Neural progenitor cell (in vitro differentiated cells): Measurements from ENCODE around the gene SENP1. TPM values are rescaled to one million over a fixed set of nuclear protein-coding genes. Genes with fewer than 3 reads are reported as not detected.
A peak's percentile ranks its signal among the peaks of the same experiment; 100 is the strongest.

ENCODE experiments used
- DNase-seq: peaks from one replicate; pipeline ENCODE4 v3.0.0-alpha.2; 2016; ENCODE audit warnings: low spot score
- H2AFZ ChIP-seq: fragments of 200-600 bp; sonication (generic); replicated peaks from 2 replicates; pipeline ENCODE4 v1.6.1; 2016; ENCODE audit warnings: antibody characterized with exemption
- H3F3A ChIP-seq: fragments of 200-600 bp; sonication (generic); 2 replicates; pipeline ENCODE4 v1.6.1; 2016; ENCODE audit warnings: antibody characterized with exemption, low read depth
- H3K27ac ChIP-seq: fragments of 200-600 bp; sonication (generic); 2 replicates; pipeline ENCODE4 v1.5.1; 2016; ENCODE audit warnings: mild to moderate bottlenecking
- H3K27me3 ChIP-seq: fragments of 200-600 bp; sonication (generic); 2 replicates; pipeline ENCODE4 v1.6.1; 2016; ENCODE audit warnings: mild to moderate bottlenecking, moderate library complexity
- H3K36me3 ChIP-seq: fragments of 200-600 bp; sonication (generic); 2 replicates; pipeline ENCODE4 v1.5.1; 2016
- H3K4me1 ChIP-seq: fragments of 200-600 bp; sonication (generic); 2 replicates; pipeline ENCODE4 v1.6.1; 2016; ENCODE audit warnings: mixed run types
- H3K4me2 ChIP-seq: fragments of 200-600 bp; sonication (generic); 2 replicates; pipeline ENCODE4 v1.6.1; 2016
- H3K4me3 ChIP-seq: fragments of 200-600 bp; sonication (generic); 2 replicates; pipeline ENCODE4 v1.5.1; 2016
- H3K79me2 ChIP-seq: fragments of 200-600 bp; sonication (generic); 2 replicates; pipeline ENCODE4 v1.6.1; 2016; ENCODE audit warnings: low read depth
- H3K9ac ChIP-seq: fragments of 200-600 bp; sonication (generic); 2 replicates; pipeline ENCODE4 v1.6.1; 2016
- H3K9me3 ChIP-seq: fragments of 200-600 bp; sonication (generic); 2 replicates; pipeline ENCODE4 v1.5.1; 2016; ENCODE audit warnings: low read depth
- H4K20me1 ChIP-seq: fragments of 200-600 bp; sonication (generic); 2 replicates; pipeline ENCODE4 v1.6.1; 2016; ENCODE audit warnings: low read depth
- H3K27ac Mint-ChIP-seq: 3 replicates; pipeline ENCODE4 v1.8.0; 2021; ENCODE audit warnings: mixed read lengths
- H3K27me3 Mint-ChIP-seq: 2 replicates; pipeline ENCODE4 v1.8.0; 2022; ENCODE audit warnings: low read depth, mild to moderate bottlenecking, inconsistent platforms, moderate library complexity, mixed read lengths; ENCODE audit not compliant: insufficient read depth
- H3K36me3 Mint-ChIP-seq: 3 replicates; pipeline ENCODE4 v1.8.0; 2021; ENCODE audit warnings: mixed read lengths
- H3K4me1 Mint-ChIP-seq: 3 replicates; pipeline ENCODE4 v1.8.0; 2021; ENCODE audit warnings: mixed read lengths
- H3K4me3 Mint-ChIP-seq: 3 replicates; pipeline ENCODE4 v1.8.0; 2021; ENCODE audit warnings: mild to moderate bottlenecking, moderate library complexity, mixed read lengths
- H3K9me3 Mint-ChIP-seq: 3 replicates; pipeline ENCODE4 v1.8.0; 2020; ENCODE audit warnings: mixed read lengths
- EZH2 ChIP-seq: fragments of 200-600 bp; sonication (generic); IDR thresholded peaks from 2 replicates; pipeline ENCODE4 v1.6.1; 2017; ENCODE audit warnings: antibody characterized with exemption, mild to moderate bottlenecking, moderate library complexity
- EZH2phosphoT487 ChIP-seq: fragments of 200-600 bp; sonication (generic); IDR thresholded peaks from 2 replicates; pipeline ENCODE4 v1.6.1; 2017; ENCODE audit warnings: antibody characterized with exemption
- total RNA-seq: library from RNA; depleted of rRNA; stranded (reverse); fragments of >200 nt; gene quantifications from 2 replicates; pipeline ENCODE4 v1.2.3, GENCODE V29; 2015; ENCODE audit warnings: low replicate concordance
- TF ChIP-seq, protein P1 (sequence below): fragments of 200-600 bp; sonication (generic); IDR thresholded peaks from 2 replicates; pipeline ENCODE4 v1.5.1; 2017; ENCODE audit warnings: antibody characterized with exemption, mild to moderate bottlenecking

Gene SENP1
- total RNA-seq, 1 donor from 2014 or later: 89.9 TPM

DNA sequence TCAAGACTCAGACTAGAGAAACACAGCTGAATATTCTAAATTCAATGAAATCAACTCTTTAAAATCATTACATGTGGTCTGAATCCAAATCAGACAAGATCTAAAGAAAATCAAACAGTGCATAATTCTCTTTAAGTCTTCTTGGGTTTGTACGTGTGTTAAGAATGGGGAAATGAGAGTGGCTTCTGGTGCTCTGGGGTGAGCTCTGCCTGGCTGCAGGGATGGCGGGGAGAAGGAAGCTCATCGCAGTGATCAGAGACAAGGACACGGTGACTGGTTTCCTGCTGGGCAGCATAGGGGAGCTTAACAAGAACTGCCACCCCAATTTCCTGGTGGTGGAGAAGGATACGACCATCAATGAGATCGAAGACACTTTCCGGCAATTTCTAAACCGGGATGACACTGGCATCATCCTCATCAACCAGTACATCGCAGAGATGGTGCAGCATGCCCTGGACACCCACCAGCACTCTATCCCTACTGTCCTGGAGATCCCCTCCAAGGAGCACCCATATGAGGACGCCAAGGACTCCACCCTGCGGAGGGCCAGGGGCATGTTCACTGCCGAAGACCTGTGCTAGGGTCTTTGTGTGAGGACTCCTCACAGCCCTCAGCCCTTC lies 20.9 kb downstream of the SENP1 start:
- Histone ChIP-seq H3K27me3 (no peaks in the 10 kb centered on the region), H2AFZ (no peak overlapping the region), H3K79me2 (no peaks in the 10 kb centered on the region), H3K4me3 (no peak overlapping the region), H3K4me1 (no peaks in the 10 kb centered on the region), H3K27ac (no peak overlapping the region), H3F3A (peaks cover 2% of the 10 kb centered on the region), H4K20me1 (no peaks in the 10 kb centered on the region), H3K9me3 (no peaks in the 10 kb centered on the region), H3K4me2 (no peak overlapping the region), H3K9ac (no peak overlapping the region), H3K36me3 (peaks cover 15% of the 10 kb centered on the region)
- peaks cover 12% of the 10 kb centered on the region for H3K36me3 Mint-ChIP-seq
- no peak for TF ChIP-seq EZH2phosphoT487
- no peak for TF ChIP-seq EZH2
- no peaks in the 10 kb centered on the region for H3K27me3 Mint-ChIP-seq
- no peak overlapping the region for H3K4me3 Mint-ChIP-seq
- no peaks in the 10 kb centered on the region for H3K9me3 Mint-ChIP-seq
- H3K27ac Mint-ChIP-seq: peak overlapping the region; percentile 12
- DNase-seq: no peak
- H3K4me1 Mint-ChIP-seq: no peaks in the 10 kb centered on the region

- Histone ChIP-seq H2AFZ (no peak overlapping the region), H3K4me1 (no peaks in the 10 kb centered on the region), H3K4me3 (no peak overlapping the region), H3K27me3 (no peaks in the 10 kb centered on the region), H3K9ac (no peak overlapping the region), H3K79me2 (no peaks in the 10 kb centered on the region), H3F3A (peaks cover 2% of the 10 kb centered on the region), H3K9me3 (no peaks in the 10 kb centered on the region), H3K27ac (no peak overlapping the region), H3K36me3 (peaks cover 16% of the 10 kb centered on the region), H3K4me2 (no peak overlapping the region), H4K20me1 (no peaks in the 10 kb centered on the region)
- no peak overlapping the region for H3K27ac Mint-ChIP-seq
- H3K4me3 Mint-ChIP-seq: no peak overlapping the region
- no peaks in the 10 kb centered on the region for H3K9me3 Mint-ChIP-seq
- H3K4me1 Mint-ChIP-seq: no peaks in the 10 kb centered on the region
- H3K27me3 Mint-ChIP-seq: no peaks in the 10 kb centered on the region
- peaks cover 12% of the 10 kb centered on the region for H3K36me3 Mint-ChIP-seq
- TF ChIP-seq, protein P1, sequence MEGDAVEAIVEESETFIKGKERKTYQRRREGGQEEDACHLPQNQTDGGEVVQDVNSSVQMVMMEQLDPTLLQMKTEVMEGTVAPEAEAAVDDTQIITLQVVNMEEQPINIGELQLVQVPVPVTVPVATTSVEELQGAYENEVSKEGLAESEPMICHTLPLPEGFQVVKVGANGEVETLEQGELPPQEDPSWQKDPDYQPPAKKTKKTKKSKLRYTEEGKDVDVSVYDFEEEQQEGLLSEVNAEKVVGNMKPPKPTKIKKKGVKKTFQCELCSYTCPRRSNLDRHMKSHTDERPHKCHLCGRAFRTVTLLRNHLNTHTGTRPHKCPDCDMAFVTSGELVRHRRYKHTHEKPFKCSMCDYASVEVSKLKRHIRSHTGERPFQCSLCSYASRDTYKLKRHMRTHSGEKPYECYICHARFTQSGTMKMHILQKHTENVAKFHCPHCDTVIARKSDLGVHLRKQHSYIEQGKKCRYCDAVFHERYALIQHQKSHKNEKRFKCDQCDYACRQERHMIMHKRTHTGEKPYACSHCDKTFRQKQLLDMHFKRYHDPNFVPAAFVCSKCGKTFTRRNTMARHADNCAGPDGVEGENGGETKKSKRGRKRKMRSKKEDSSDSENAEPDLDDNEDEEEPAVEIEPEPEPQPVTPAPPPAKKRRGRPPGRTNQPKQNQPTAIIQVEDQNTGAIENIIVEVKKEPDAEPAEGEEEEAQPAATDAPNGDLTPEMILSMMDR: peak; percentile 49
- TF ChIP-seq EZH2: no peak
- peak; percentile 5 for DNase-seq
Measured at GRCh38 chr12:48084066-48084465, 21.8 kb downstream of the SENP1 start.

DNA sequence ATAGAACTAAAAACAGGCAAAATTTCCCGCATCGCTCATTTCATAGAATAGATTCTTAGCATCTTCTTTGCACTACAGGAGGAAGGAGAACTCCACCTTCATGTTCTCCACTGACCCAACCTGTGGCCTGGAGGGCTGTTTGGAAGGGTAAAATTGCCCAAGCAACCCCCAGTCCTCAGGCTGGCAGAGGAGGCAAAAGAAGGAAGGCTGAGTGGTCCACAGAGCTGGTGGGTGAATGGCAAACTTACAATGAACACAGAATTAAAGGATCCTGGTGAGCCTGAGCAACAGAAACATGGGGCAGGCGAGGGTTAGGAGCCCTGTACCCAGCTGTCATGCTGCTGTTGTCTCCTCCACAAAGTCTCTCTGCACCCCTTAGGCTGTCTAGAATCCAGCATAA lies 25.1 kb downstream of the SENP1 start:
- Mint-ChIP-seq H3K4me3 (no peak overlapping the region), H3K9me3 (peaks cover 5% of the 10 kb centered on the region), H3K27ac (no peak overlapping the region), H3K27me3 (no peaks in the 10 kb centered on the region), H3K36me3 (peaks cover 20% of the 10 kb centered on the region), H3K4me1 (no peaks in the 10 kb centered on the region)
- no peaks in the 10 kb centered on the region for H3K4me1 ChIP-seq
- no peaks in the 10 kb centered on the region for H3K27me3 ChIP-seq
- H2AFZ ChIP-seq: no peak overlapping the region
- H3K4me2 ChIP-seq: no peak overlapping the region
- TF ChIP-seq EZH2: no peak
- H3K9me3 ChIP-seq: no peaks in the 10 kb centered on the region
- no peak overlapping the region for H3K9ac ChIP-seq
- no peak for DNase-seq
- H3K4me3 ChIP-seq: no peak overlapping the region
- no peaks in the 10 kb centered on the region for H3K79me2 ChIP-seq
- no peak overlapping the region for H3K27ac ChIP-seq
- peaks cover 16% of the 10 kb centered on the region for H3K36me3 ChIP-seq
- H4K20me1 ChIP-seq: no peaks in the 10 kb centered on the region
- H3F3A ChIP-seq: no peaks in the 10 kb centered on the region

DNA sequence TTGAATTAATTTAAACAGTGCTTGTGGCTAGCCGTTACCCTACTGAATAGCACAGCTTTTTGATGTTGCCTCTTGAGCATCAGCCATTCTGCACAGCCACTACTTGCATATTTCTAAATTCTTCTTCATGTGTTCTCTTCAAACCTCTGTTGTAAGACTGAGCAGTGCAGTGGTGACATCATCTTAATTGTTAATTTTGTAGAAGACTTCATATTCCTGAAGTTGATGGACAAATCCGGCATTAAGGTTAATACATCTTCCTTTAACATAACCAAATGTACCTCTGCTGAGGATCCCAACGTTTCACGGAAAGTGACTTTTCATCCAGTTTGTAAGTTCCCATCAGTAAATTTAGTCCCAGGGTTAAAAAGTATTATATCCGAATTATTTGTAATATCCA lies 25.6 kb downstream of the SENP1 start:
- Histone ChIP-seq H3K27me3 (no peaks in the 10 kb centered on the region), H2AFZ (no peak overlapping the region), H3F3A (no peaks in the 10 kb centered on the region), H3K4me2 (no peak overlapping the region), H3K9ac (no peak overlapping the region), H3K9me3 (no peaks in the 10 kb centered on the region), H3K27ac (no peak overlapping the region), H4K20me1 (no peaks in the 10 kb centered on the region), H3K4me3 (no peak overlapping the region), H3K4me1 (no peaks in the 10 kb centered on the region), H3K79me2 (no peaks in the 10 kb centered on the region), H3K36me3 (peaks cover 16% of the 10 kb centered on the region)
- H3K27ac Mint-ChIP-seq: no peak overlapping the region
- no peak overlapping the region for H3K4me3 Mint-ChIP-seq
- no peaks in the 10 kb centered on the region for H3K4me1 Mint-ChIP-seq
- no peak for DNase-seq
- peaks cover 20% of the 10 kb centered on the region for H3K36me3 Mint-ChIP-seq
- H3K9me3 Mint-ChIP-seq: peaks cover 5% of the 10 kb centered on the region
- H3K27me3 Mint-ChIP-seq: no peaks in the 10 kb centered on the region
- TF ChIP-seq, protein P1: no peak
- TF ChIP-seq EZH2: no peak
- no peak for TF ChIP-seq EZH2phosphoT487
